AG04449 (cell line): Measurements from ENCODE around the gene SMYD3.

Experiments used
- CTCF ChIA-PET: fragments of 350-600 bp; formaldehyde crosslinking; extraction: SDS; loops from one replicate; lab custom pipeline; 2021; ENCODE audit warnings: antibody characterized with exemption; lab: Yijun Ruan, JAX
- POLR2A ChIA-PET: fragments of 400-600, 350-600 bp; formaldehyde crosslinking; extraction: SDS; loops from one replicate; lab custom pipeline; 2020; ENCODE audit warnings: antibody characterized with exemption, inconsistent platforms; lab: Yijun Ruan, JAX
- DNase-seq: peaks from one replicate; pipeline ENCODE4 v3.0.0-alpha.2; 2010; ENCODE audit warnings: low read depth, low spot score
- H3K4me3 ChIP-seq: 2 replicates; pipeline ENCODE4 v1.5.1; 2011; ENCODE audit warnings: low read depth, mild to moderate bottlenecking, control low read depth, low read length
- TF ChIP-seq, protein P1 (sequence below): IDR thresholded peaks from one replicate; pipeline ENCODE4 v1.5.1; 2011; ENCODE audit warnings: mild to moderate bottlenecking, moderate library complexity, low read length, control low read depth, inconsistent platforms; ENCODE audit not compliant: insufficient read depth; ENCODE audit errors: missing control alignments

SMYD3 gene

DNA sequence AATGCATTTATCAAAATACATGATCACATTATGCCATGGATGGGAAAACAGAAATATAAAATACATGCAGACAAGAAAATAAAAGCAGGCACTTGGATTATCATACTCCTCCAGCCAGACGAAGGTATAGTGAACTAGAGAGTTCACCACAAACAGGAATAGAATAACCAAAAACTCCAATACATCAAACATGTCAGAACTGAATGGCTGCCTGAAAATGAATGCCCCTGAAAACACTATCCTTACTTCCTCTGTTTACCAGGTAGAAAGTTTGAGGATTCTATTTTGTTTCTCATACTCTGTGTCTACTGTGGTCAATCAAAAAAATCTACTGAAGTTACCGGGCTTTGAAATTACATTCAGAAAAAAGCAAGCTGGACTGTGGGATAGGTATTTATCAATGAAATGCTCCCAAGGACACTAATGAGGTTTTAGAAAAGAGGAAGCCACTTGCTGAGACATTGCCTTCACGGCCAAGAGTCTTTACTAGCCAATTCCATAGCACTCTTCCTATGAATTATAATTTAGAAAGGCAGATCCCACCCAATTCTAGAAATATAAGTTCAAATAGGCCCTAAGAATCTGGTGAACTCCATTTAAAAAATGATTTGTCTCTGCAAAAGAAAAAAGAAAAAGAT is 197.7 kb downstream of the SMYD3 start:
- ChIA-PET CTCF (interaction anchor here (1.0 to 1.5 kb wide), 2 partner anchors 12 to 29 kb away, joined by 3 read pairs; no protein-coding TSS in a partner anchor), POLR2A (interaction anchor here (0.6 kb wide), 1 partner anchor 15 kb away, joined by 3 read pairs; no protein-coding TSS in a partner anchor)
- TF ChIP-seq, protein P1, sequence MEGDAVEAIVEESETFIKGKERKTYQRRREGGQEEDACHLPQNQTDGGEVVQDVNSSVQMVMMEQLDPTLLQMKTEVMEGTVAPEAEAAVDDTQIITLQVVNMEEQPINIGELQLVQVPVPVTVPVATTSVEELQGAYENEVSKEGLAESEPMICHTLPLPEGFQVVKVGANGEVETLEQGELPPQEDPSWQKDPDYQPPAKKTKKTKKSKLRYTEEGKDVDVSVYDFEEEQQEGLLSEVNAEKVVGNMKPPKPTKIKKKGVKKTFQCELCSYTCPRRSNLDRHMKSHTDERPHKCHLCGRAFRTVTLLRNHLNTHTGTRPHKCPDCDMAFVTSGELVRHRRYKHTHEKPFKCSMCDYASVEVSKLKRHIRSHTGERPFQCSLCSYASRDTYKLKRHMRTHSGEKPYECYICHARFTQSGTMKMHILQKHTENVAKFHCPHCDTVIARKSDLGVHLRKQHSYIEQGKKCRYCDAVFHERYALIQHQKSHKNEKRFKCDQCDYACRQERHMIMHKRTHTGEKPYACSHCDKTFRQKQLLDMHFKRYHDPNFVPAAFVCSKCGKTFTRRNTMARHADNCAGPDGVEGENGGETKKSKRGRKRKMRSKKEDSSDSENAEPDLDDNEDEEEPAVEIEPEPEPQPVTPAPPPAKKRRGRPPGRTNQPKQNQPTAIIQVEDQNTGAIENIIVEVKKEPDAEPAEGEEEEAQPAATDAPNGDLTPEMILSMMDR = no peak
- H3K4me3 ChIP-seq = no peak overlapping the region
- no peak for DNase-seq

DNA sequence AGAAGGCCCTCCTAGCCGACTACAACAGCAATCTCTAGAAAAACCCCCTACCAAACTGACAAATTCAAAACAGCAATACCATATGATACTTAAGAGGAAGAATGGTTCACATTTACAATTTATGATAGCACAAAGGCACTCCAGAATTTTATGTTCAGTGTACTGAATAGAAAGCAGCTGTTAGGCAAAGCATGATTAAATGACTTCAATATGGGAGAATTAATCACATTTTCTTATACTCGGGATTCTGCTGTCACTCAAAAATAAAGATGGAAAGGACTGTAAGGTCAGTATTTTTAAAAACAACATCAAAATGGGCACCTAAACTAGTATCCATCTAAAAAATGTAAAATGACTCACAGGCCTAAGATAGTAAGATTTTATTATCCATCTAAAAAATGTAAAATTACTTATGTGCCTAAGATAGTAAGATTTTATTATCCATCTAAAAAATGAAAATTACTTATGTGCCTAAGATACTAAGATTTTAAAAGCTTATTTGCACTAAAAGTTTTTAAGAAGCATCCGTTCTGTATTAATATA is 198.5 kb downstream of the SMYD3 start:
- POLR2A ChIA-PET = no interaction called here
- H3K4me3 ChIP-seq = no peak overlapping the region
- TF ChIP-seq, protein P1 = no peak
- CTCF ChIA-PET = interaction anchor here (1.5 kb wide), 1 partner anchor 28 kb away, joined by 3 read pairs; no protein-coding TSS in a partner anchor
- DNase-seq = no peak

DNA sequence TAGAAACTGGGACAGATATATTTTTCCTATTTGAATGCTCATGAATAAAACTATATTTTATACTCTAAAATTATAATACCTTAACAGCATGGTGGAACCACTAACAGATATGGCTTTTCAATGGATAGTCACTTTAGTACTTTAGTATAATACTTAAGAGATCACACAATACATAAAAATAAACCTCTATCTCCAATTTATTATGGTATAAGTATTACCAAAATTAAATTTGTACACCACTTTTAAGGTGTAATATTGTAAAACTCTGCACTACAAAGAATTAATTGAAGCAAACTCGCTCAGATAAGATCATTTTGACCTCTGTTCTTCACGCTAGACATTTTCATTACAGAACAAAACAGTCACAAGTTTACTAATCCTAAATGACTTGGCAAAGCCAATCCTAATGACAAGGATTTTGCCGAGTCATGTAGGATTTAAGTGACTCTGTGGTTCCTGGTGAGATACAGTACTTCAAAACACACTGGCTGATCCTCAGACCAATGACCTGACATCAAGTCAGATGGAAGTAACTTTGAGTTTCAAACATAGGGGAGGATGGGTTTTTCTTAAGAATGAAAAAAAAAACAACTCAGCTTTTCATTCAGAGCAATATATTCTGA is 200.6 kb downstream of the SMYD3 start:
- POLR2A ChIA-PET = no interaction called here
- TF ChIP-seq, protein P1 = no peak
- DNase-seq = no peak
- CTCF ChIA-PET = no interaction called here
- H3K4me3 ChIP-seq = no peak overlapping the region

DNA sequence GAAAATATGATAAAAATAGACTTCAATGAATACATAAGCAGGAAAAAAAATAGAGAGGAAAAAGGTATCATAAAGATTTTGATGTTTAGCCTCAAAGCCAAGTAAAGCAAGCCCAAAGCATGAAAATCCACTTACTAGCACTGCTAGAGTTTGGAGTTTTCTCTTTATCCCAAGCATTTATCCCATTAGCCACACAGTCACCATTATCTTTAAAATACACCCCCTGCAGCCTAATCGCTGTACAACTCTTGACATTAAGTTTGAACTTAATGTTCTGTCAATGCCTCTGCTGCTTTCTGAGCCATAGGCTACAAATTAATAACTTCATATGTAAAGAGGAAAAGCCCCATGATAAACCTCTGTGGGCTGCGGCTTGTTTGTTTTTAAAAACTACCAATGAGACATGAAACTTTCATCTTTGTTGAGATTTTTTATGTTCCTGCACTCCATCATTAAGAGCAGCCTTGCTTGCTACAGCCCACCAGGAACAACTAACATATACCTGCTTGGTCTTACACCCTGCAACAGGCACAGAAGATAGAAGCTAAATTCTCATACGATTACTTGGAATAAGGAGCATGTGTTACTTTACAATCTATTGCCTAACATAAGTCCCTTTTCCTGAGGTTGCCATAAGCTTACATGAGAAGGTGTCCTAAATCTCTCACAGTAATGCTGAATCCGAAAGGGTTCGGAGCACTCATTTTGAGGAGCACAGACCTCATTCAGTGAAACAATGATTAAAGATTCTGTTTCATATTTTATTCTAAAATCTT is 202.4 kb downstream of the SMYD3 start:
- POLR2A ChIA-PET = no interaction called here
- TF ChIP-seq, protein P1 = no peak
- H3K4me3 ChIP-seq = no peak overlapping the region
- CTCF ChIA-PET = interaction anchor here (0.9 to 1.1 kb wide), 2 partner anchors 14 to 1147 kb away, joined by 3 read pairs; no protein-coding TSS in a partner anchor
- no peak for DNase-seq

DNA sequence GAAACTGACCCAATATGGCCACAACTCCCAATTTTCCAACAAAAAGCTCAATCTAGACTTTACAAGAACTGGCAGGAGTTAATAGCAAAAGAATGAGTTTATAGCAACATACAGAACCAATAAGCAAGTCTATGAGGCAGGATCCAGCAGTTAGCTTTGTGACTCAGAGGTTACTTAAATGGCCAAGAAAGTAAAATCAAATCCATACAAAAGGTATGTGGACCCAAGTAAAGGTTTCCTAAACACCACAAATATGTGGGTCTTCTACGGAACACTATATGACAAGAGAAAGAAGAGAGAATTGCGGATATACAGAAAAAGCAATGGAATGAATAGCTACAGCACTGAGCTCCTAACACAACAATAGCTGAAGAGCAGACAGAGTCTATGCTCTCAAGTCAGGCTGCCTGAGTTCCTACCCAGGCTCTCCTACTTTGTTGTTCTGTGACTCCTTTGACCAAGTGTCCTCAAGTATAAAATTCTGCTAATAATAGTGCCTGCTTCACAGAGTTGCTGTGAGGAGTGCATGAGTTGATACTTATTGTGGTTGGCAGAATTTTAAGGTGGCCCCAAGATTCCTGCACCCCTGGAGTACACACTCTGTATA is 204.3 kb downstream of the SMYD3 start:
- POLR2A ChIA-PET = no interaction called here
- CTCF ChIA-PET = interaction anchor here (0.8 to 1.2 kb wide), 3 partner anchors 9 to 191 kb away, joined by 3 to 4 read pairs (median 3); no protein-coding TSS in a partner anchor
- DNase-seq = no peak
- TF ChIP-seq, protein P1 = no peak
- H3K4me3 ChIP-seq = no peak overlapping the region
